ENCODE results near the gene CEACAM16. TPM values are rescaled to one million over a fixed set of nuclear protein-coding genes. Genes with fewer than 3 reads are reported as not detected.

Gene CEACAM16
- total and polyA plus RNA-seq, 10 of the 15 experiments (the other 5 are each of a cell fraction or from before 2014, with no cell fraction given), result not detected

- 31% methylated on average over 6 of the region's 6 CpGs for WGBS (ENCODE audit: insufficient coverage, insufficient replicate concordance, low lambda C conversion rate, missing lambda C conversion rate)
- Histone ChIP-seq H3K36me3 (ENCODE audit: control insufficient read depth in 2 of 2, insufficient read depth in 2 of 2, low read length in 1 of 2) (no peaks in the 10 kb centered on the region), H3K27me3 (replicated peaks in 1 of 2; ENCODE audit: control insufficient read depth in 2 of 2, insufficient read depth in 2 of 2, low read length in 1 of 2) (no peaks in the 10 kb centered on the region), H4K20me1 (ENCODE audit: control insufficient read depth, insufficient read depth) (no peaks in the 10 kb centered on the region), H3K4me3 (no peak overlapping the region), H3K79me2 (ENCODE audit: control insufficient read depth, insufficient read depth, low read length) (no peaks in the 10 kb centered on the region), H3K9me3 (replicated peaks; ENCODE audit: control insufficient read depth, insufficient read depth, low read length) (no peaks in the 10 kb centered on the region), H3K4me2 (ENCODE audit: control insufficient read depth, insufficient read depth) (no peak overlapping the region), H3K4me1 (ENCODE audit: control insufficient read depth, insufficient read depth, low read length) (peaks cover 32% of the 10 kb centered on the region), H3K27ac (ENCODE audit: control insufficient read depth, insufficient read depth) (no peak overlapping the region), H3K9ac (ENCODE audit: control insufficient read depth, insufficient read depth, low read length) (no peak overlapping the region), H2AFZ (ENCODE audit: control insufficient read depth, low read depth, low read length) (peak overlapping the region; percentile 21; the same call in 1 of the 2 replicates)
- ATAC-seq, result no peak
- no TSS peak for BruUV-seq (replicated peaks)
- RAD21 ChIA-PET (ENCODE audit: unreplicated experiment), result no interaction called here
- CTCF ChIA-PET, result interaction anchor here (0.7 to 3.6 kb wide), 3 partner anchors 9 to 30 kb away, joined by 3 to 22 read pairs (median 10); no protein-coding TSS in a partner anchor
- no peak for FAIRE-seq
- POLR2A ChIA-PET, result interaction anchor here (3.8 kb wide), 1 partner anchor 12 kb away, joined by 20 read pairs; no protein-coding TSS in a partner anchor
- TF ChIP-seq CREB1 (IDR thresholded peaks at IDR 0.05; ENCODE audit: low read depth) (no peak), ZNF687 (IDR thresholded peaks at IDR 0.05) (no peak), ZBTB40 (IDR thresholded peaks at IDR 0.05; ENCODE audit: borderline replicate concordance) (no peak)
- in situ Hi-C loops (cut with MboI), result no loop called here
- DNase-seq (ENCODE audit: low read depth, low spot score), result no peak
- intact Hi-C loops (cut with micrococcal nuclease; ENCODE audit: unreplicated experiment), result no loop called here
- SMC1A ChIA-PET (ENCODE audit: uncharacterized antibody, unreplicated experiment), result interaction anchor here (0.6 to 3.5 kb wide), 4 partner anchors 12 to 30 kb away, joined by 3 to 14 read pairs (median 4); no protein-coding TSS in a partner anchor
Measured at GRCh38 chr19:44741258-44741731, 42.3 kb downstream of the CEACAM16 start.

Data from GM12878 (cell line).